HepG2 (cell line): ENCODE data around the gene CLTCL1. TPM values are rescaled to one million over a fixed set of nuclear protein-coding genes. Genes with fewer than 3 reads are reported as not detected.

ENCODE experiments used
- ARNTL ChIP-seq: sonication (generic); formaldehyde crosslinking; IDR thresholded peaks from 2 replicates; pipeline ENCODE4 v1.4.0; 2020; ENCODE audit warnings: mild to moderate bottlenecking, missing genetic modification reagents
- CEBPB ChIP-seq: IDR thresholded peaks from 2 replicates; pipeline ENCODE4 v1.6.1; 2011; ENCODE audit warnings: low read depth, low read length, improper control_type of control experiment, borderline replicate concordance
- FOXO1 ChIP-seq: sonication (generic); formaldehyde crosslinking; IDR thresholded peaks from 2 replicates; pipeline ENCODE4 v1.4.0; 2020; ENCODE audit warnings: missing genetic modification reagents
- GZF1 ChIP-seq: sonication (generic); formaldehyde crosslinking; IDR thresholded peaks from 2 replicates; pipeline ENCODE4 v1.5.1; 2020; ENCODE audit warnings: mild to moderate bottlenecking, missing genetic modification reagents
- HMGA1 ChIP-seq: sonication (generic); formaldehyde crosslinking; conservative IDR thresholded peaks from 2 replicates; pipeline ENCODE4 v1.4.0; 2020; ENCODE audit warnings: missing genetic modification reagents
- MED13 ChIP-seq: sonication (generic); formaldehyde crosslinking; IDR thresholded peaks from 2 replicates; pipeline ENCODE4 v1.5.0; 2020; ENCODE audit warnings: missing genetic modification reagents
- MTF1 ChIP-seq: sonication (generic); formaldehyde crosslinking; IDR thresholded peaks from 2 replicates; pipeline ENCODE4 v1.5.0; 2020; ENCODE audit warnings: missing genetic modification reagents
- PHB2 ChIP-seq: fragments of 450-650 bp; IDR thresholded peaks from 2 replicates; pipeline ENCODE4 v1.6.1; 2018; ENCODE audit not compliant: partially characterized antibody
- SRSF4 ChIP-seq: fragments of 200-400 bp; formaldehyde crosslinking; IDR thresholded peaks from one replicate; pipeline ENCODE4 v1.6.1; 2018; ENCODE audit warnings: mild to moderate bottlenecking, low read depth, low read length, moderate library complexity; ENCODE audit not compliant: poor library complexity, severe bottlenecking
- STAT6 ChIP-seq: sonication (generic); formaldehyde crosslinking; IDR thresholded peaks from 2 replicates; pipeline ENCODE4 v1.4.0; 2020; ENCODE audit warnings: missing genetic modification reagents, mild to moderate bottlenecking, borderline replicate concordance
- TEF ChIP-seq: sonication (generic); formaldehyde crosslinking; IDR thresholded peaks from 2 replicates; pipeline ENCODE4 v1.5.0; 2020; ENCODE audit warnings: missing genetic modification reagents
- ZBTB42 ChIP-seq: sonication (generic); formaldehyde crosslinking; IDR thresholded peaks from 2 replicates; pipeline ENCODE4 v1.5.0; 2020; ENCODE audit warnings: mild to moderate bottlenecking, missing genetic modification reagents
- ZNF547 ChIP-seq: sonication (generic); formaldehyde crosslinking; IDR thresholded peaks from 2 replicates; pipeline ENCODE4 v1.5.1; 2020; ENCODE audit warnings: mild to moderate bottlenecking, missing genetic modification reagents
- ZNF605 ChIP-seq: sonication (generic); formaldehyde crosslinking; IDR thresholded peaks from 2 replicates; pipeline ENCODE4 v1.8.0; 2022; ENCODE audit warnings: mild to moderate bottlenecking, missing genetic modification reagents
- ZNF777 ChIP-seq: sonication (generic); formaldehyde crosslinking; IDR thresholded peaks from 2 replicates; pipeline ENCODE4 v1.4.0; 2020; ENCODE audit warnings: missing genetic modification reagents
- polyA plus RNA-seq, 8 experiments: library from polyadenylated mRNA; depleted of rRNA in 3 of 8; stranded (reverse) in 7 of 8; unstranded in 1 of 8; fragments of >200 nt; fragmentation: Illumina TruSeq in 4 of 8; extraction: Trizol in 4 of 8; gene quantifications; 2 replicates each; pipeline versions ENCODE4 v1.2.1 to v1.2.3, GENCODE V29; 2011 to 2016; ENCODE audit warnings: low read depth in 4 of 8, missing spikeins in 1 of 8, mixed read lengths in 1 of 8; ENCODE audit not compliant: insufficient read depth in 1 of 8
- total RNA-seq, 5 experiments: library from RNA; depleted of rRNA; stranded (reverse); fragments of >200 nt; fragmentation: Illumina TruSeq; extraction: Trizol; gene quantifications; 2 replicates each; pipeline ENCODE4 v1.2.3, GENCODE V29; 2016; ENCODE audit warnings: low read depth in 1 of 5
- TF ChIP-seq, protein P1 (sequence below): IDR thresholded peaks from 2 replicates; pipeline ENCODE4 v1.6.1; 2016
- TF ChIP-seq, protein P2 (sequence below): sonication (generic); formaldehyde crosslinking; IDR thresholded peaks from 2 replicates; pipeline ENCODE4 v1.4.0; 2020; ENCODE audit warnings: mild to moderate bottlenecking, missing genetic modification reagents
- TF ChIP-seq, protein P3 (sequence below): sonication (generic); formaldehyde crosslinking; IDR thresholded peaks from 2 replicates; pipeline ENCODE4 v1.4.0; 2020; ENCODE audit warnings: missing genetic modification reagents
- TF ChIP-seq, protein P4 (sequence below): sonication (generic); formaldehyde crosslinking; conservative IDR thresholded peaks from 2 replicates; pipeline ENCODE4 v1.4.0; 2020; ENCODE audit warnings: missing genetic modification reagents

Gene CLTCL1
- total and polyA plus RNA-seq, 2 of the 13 experiments (the other 11 are each of a cell fraction or from before 2014, with no cell fraction given) = 8.1 to 10.9 TPM

GRCh38 chr22:19292458-19293230 lies 1.1 kb upstream of the CLTCL1 start (continued):
- 0 out of 2 replicates have a peak, but pooled peaks have one; percentile 9 for TF ChIP-seq GZF1
- TF ChIP-seq ARNTL = no peak
- no peak for TF ChIP-seq SRSF4
- TF ChIP-seq ZNF777 (CRISPR knock-in tag) = no peak
- TF ChIP-seq, protein P1, sequence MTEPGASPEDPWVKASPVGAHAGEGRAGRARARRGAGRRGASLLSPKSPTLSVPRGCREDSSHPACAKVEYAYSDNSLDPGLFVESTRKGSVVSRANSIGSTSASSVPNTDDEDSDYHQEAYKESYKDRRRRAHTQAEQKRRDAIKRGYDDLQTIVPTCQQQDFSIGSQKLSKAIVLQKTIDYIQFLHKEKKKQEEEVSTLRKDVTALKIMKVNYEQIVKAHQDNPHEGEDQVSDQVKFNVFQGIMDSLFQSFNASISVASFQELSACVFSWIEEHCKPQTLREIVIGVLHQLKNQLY (CRISPR knock-in tag) = no peak
- no peak for TF ChIP-seq FOXO1 (CRISPR knock-in tag)
- TF ChIP-seq MED13 (CRISPR knock-in tag) = no peak
- peak; percentile 44; the same call in 1 of the 2 replicates for TF ChIP-seq CEBPB
- TF ChIP-seq, protein P2, sequence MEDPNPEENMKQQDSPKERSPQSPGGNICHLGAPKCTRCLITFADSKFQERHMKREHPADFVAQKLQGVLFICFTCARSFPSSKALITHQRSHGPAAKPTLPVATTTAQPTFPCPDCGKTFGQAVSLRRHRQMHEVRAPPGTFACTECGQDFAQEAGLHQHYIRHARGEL = no peak
- TF ChIP-seq TEF (CRISPR knock-in tag) = no peak
- TF ChIP-seq, protein P3, sequence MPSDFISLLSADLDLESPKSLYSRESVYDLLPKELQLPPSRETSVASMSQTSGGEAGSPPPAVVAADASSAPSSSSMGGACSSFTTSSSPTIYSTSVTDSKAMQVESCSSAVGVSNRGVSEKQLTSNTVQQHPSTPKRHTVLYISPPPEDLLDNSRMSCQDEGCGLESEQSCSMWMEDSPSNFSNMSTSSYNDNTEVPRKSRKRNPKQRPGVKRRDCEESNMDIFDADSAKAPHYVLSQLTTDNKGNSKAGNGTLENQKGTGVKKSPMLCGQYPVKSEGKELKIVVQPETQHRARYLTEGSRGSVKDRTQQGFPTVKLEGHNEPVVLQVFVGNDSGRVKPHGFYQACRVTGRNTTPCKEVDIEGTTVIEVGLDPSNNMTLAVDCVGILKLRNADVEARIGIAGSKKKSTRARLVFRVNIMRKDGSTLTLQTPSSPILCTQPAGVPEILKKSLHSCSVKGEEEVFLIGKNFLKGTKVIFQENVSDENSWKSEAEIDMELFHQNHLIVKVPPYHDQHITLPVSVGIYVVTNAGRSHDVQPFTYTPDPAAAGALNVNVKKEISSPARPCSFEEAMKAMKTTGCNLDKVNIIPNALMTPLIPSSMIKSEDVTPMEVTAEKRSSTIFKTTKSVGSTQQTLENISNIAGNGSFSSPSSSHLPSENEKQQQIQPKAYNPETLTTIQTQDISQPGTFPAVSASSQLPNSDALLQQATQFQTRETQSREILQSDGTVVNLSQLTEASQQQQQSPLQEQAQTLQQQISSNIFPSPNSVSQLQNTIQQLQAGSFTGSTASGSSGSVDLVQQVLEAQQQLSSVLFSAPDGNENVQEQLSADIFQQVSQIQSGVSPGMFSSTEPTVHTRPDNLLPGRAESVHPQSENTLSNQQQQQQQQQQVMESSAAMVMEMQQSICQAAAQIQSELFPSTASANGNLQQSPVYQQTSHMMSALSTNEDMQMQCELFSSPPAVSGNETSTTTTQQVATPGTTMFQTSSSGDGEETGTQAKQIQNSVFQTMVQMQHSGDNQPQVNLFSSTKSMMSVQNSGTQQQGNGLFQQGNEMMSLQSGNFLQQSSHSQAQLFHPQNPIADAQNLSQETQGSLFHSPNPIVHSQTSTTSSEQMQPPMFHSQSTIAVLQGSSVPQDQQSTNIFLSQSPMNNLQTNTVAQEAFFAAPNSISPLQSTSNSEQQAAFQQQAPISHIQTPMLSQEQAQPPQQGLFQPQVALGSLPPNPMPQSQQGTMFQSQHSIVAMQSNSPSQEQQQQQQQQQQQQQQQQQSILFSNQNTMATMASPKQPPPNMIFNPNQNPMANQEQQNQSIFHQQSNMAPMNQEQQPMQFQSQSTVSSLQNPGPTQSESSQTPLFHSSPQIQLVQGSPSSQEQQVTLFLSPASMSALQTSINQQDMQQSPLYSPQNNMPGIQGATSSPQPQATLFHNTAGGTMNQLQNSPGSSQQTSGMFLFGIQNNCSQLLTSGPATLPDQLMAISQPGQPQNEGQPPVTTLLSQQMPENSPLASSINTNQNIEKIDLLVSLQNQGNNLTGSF (CRISPR knock-in tag) = no peak
- 0 out of 2 replicates have a peak, but pooled peaks have one; percentile 51 for TF ChIP-seq ZNF547 (CRISPR knock-in tag)
- TF ChIP-seq ZNF605 = no peak
- TF ChIP-seq HMGA1 (CRISPR knock-in tag) = no peak
- no peak for TF ChIP-seq STAT6 (CRISPR knock-in tag)
- 0 out of 2 replicates have a peak, but pooled peaks have one; percentile 12 for TF ChIP-seq ZBTB42 (CRISPR knock-in tag)
- TF ChIP-seq, protein P4, sequence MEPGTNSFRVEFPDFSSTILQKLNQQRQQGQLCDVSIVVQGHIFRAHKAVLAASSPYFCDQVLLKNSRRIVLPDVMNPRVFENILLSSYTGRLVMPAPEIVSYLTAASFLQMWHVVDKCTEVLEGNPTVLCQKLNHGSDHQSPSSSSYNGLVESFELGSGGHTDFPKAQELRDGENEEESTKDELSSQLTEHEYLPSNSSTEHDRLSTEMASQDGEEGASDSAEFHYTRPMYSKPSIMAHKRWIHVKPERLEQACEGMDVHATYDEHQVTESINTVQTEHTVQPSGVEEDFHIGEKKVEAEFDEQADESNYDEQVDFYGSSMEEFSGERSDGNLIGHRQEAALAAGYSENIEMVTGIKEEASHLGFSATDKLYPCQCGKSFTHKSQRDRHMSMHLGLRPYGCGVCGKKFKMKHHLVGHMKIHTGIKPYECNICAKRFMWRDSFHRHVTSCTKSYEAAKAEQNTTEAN (CRISPR knock-in tag) = no peak
- TF ChIP-seq MTF1 (CRISPR knock-in tag) = no peak
- TF ChIP-seq PHB2 = no peak
